Endothelial cell (in vitro differentiated cells): ENCODE data around the gene SEPHS1. TPM values are rescaled to one million over a fixed set of nuclear protein-coding genes. Genes with fewer than 3 reads are reported as not detected.
"Not testable (repeated sequence)": the region's sequence is repeated elsewhere in the genome, so short reads cannot be mapped to it uniquely, and the experiment has no call there.

Experiments
- DNase-seq: peaks from one replicate; pipeline ENCODE4 v3.0.0; 2021; ENCODE audit warnings: low spot score
- H3K27ac Mint-ChIP-seq: one replicate; pipeline ENCODE4 v1.8.0; 2021; ENCODE audit warnings: mixed read lengths, inconsistent platforms; ENCODE audit not compliant: unreplicated experiment
- H3K27me3 Mint-ChIP-seq: one replicate; pipeline ENCODE4 v1.8.0; 2021; ENCODE audit warnings: mild to moderate bottlenecking, moderate library complexity, mixed read lengths, inconsistent platforms; ENCODE audit not compliant: unreplicated experiment
- H3K36me3 Mint-ChIP-seq: one replicate; pipeline ENCODE4 v1.8.0; 2021; ENCODE audit warnings: mild to moderate bottlenecking, low read depth, mixed read lengths, inconsistent platforms; ENCODE audit not compliant: unreplicated experiment
- H3K4me1 Mint-ChIP-seq: one replicate; pipeline ENCODE4 v1.8.0; 2021; ENCODE audit warnings: mild to moderate bottlenecking, mixed read lengths, inconsistent platforms; ENCODE audit not compliant: unreplicated experiment
- H3K4me3 Mint-ChIP-seq: one replicate; pipeline ENCODE4 v1.8.0; 2021; ENCODE audit warnings: mild to moderate bottlenecking, mixed read lengths, inconsistent platforms; ENCODE audit not compliant: unreplicated experiment
- H3K9me3 Mint-ChIP-seq: one replicate; pipeline ENCODE4 v1.8.0; 2021; ENCODE audit warnings: mixed read lengths, inconsistent platforms; ENCODE audit not compliant: unreplicated experiment
- CTCF ChIP-seq: fragments of 200-600 bp; sonication (generic); IDR thresholded peaks from one replicate; pipeline ENCODE4 v1.5.0; 2021; ENCODE audit warnings: antibody characterized with exemption; ENCODE audit not compliant: unreplicated experiment
- total RNA-seq: library from RNA; stranded (reverse); fragmentation: NEBNext Ultra II Directional; extraction: Animal tissue kit (Norgen Biotek cat#: 25700); gene quantifications from one replicate; pipeline ENCODE4 v1.2.1, GENCODE V29; 2021; ENCODE audit not compliant: unreplicated experiment

The SEPHS1 gene
- total RNA-seq, 1 donor from 2014 or later: 74.9 TPM

DNA sequence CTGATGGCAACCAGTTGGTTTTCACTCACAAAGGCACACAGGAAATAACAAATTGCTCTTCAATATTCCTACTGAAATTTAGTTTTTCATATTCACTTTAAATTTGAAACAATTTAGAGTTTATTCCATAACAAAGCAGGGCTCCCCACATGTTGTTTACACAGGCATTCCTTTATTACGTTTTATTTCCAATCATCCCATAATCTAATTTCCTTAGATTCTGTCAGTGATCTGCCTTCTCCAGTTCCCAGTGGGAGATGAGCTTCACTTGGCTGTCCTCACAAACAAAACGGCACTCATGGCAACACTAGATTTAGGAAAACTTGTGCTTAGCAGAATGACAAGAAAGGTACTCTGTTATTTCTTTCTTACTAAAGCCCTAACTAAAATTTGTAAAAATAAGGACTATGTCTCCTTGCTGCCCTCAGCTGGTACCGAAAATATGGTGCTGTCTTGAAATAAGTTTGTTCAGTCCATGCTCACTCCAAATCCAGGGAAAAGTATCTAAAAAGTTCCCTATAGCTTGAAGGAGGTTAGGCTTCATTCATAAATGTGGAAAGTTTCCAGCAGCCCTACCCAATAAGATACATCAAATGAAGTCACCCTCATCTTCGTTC lies 71.2 kb downstream of the SEPHS1 start:
- peak overlapping the region; percentile 39 for H3K27ac Mint-ChIP-seq
- no peaks in the 10 kb centered on the region for H3K27me3 Mint-ChIP-seq
- TF ChIP-seq CTCF: no peak
- no peaks in the 10 kb centered on the region for H3K36me3 Mint-ChIP-seq
- DNase-seq: no peak
- H3K4me1 Mint-ChIP-seq: peaks cover 10% of the 10 kb centered on the region
- no peaks in the 10 kb centered on the region for H3K9me3 Mint-ChIP-seq
- H3K4me3 Mint-ChIP-seq: no peak overlapping the region

DNA sequence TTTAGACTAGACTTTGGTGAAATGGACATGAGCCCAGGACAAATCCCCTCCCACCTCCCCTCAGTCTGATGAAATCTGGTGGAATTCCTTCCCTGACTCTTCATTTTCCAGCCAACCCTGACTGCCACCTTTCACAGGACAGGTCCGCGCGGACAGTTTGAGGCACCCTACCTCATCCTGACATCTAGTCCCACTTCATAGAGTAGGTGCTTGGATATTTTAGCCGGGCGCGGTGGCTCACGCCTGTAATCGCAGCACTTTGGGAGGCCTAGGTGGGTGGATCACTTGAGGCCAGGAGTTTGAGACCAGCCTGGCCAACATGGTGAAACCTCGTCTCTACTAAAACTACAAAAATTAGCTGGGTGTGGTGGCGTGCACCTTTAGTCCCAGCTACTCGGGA lies 71.9 kb downstream of the SEPHS1 start:
- DNase-seq, H3K27me3 Mint-ChIP-seq, H3K4me3 Mint-ChIP-seq, H3K27ac Mint-ChIP-seq, H3K9me3 Mint-ChIP-seq, H3K36me3 Mint-ChIP-seq: not testable (repeated sequence)
- peaks cover 15% of the 10 kb centered on the region for H3K4me1 Mint-ChIP-seq

- H3K27ac Mint-ChIP-seq: no peak overlapping the region
- no peak for DNase-seq
- peaks cover 13% of the 10 kb centered on the region for H3K4me1 Mint-ChIP-seq
- no peak overlapping the region for H3K4me3 Mint-ChIP-seq
- H3K36me3 Mint-ChIP-seq: no peaks in the 10 kb centered on the region
- no peak for TF ChIP-seq CTCF
- H3K9me3 Mint-ChIP-seq: no peaks in the 10 kb centered on the region
- peaks cover 1% of the 10 kb centered on the region for H3K27me3 Mint-ChIP-seq
Observed at GRCh38 chr10:13272164-13272571, 75.9 kb downstream of the SEPHS1 start.

GRCh38 chr10:13271552-13272163 lies 76.4 kb downstream of the SEPHS1 start:
- Mint-ChIP-seq H3K27ac (no peak overlapping the region), H3K36me3 (no peaks in the 10 kb centered on the region)

DNA sequence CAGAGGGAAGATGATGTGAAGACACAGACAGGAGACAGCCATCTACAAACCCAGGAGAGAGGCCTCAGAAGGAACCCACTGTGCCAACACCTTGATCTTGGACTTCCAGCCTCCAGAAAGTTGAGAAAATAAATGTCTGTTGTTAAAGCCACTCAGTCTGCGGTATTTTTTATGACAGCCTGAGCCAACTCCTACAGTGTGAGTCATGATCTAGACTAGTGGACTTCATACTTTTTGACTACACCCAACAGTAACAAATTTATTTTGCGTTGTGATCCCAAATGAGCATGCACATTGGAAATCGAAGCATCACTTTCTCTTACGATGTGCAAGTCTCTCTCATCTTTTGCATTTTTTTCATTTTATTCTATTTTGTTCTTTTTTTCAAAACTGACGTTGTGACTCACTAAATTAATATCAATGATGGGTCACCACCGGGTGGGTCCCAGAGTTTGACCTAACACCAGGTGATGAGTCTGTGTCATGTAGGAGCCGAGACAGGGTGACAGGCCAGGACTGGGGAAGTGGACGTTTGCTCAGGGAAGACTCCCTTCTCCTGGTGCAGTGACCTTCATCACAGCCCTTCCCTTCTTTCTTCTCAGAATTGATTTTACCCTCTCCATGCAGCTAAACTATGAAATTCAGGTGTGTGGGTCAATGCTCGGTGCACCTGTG lies 77.1 kb downstream of the SEPHS1 start:
- H3K9me3 Mint-ChIP-seq: no peaks in the 10 kb centered on the region
- no peaks in the 10 kb centered on the region for H3K36me3 Mint-ChIP-seq
- H3K4me1 Mint-ChIP-seq: peaks cover 9% of the 10 kb centered on the region
- peaks cover 3% of the 10 kb centered on the region for H3K27me3 Mint-ChIP-seq
- no peak for DNase-seq
- TF ChIP-seq CTCF: no peak
- H3K27ac Mint-ChIP-seq: no peak overlapping the region
- no peak overlapping the region for H3K4me3 Mint-ChIP-seq

More at GRCh38 chr10:13271552-13272163, 76.4 kb downstream of the SEPHS1 start:
- peaks cover 1% of the 10 kb centered on the region for H3K27me3 Mint-ChIP-seq
- TF ChIP-seq CTCF: peak; percentile 44
- no peak overlapping the region for H3K4me3 Mint-ChIP-seq
- peak; percentile 53 for DNase-seq
- H3K9me3 Mint-ChIP-seq: no peaks in the 10 kb centered on the region
- H3K4me1 Mint-ChIP-seq: peaks cover 8% of the 10 kb centered on the region
